ENCODE data around the gene CREB5. TPM values are rescaled to one million over a fixed set of nuclear protein-coding genes. Genes with fewer than 3 reads are reported as not detected.

Gene CREB5
- total and polyA plus RNA-seq, 10 donors = 0.88 to 56.8 (median 23.5) TPM

- DNase-seq = no peak
- 63 to 84% (median 71%) methylated on average over 3 of the region's 3 CpGs for WGBS, 5 donors
- Histone ChIP-seq H3K4me1 (no peaks in the 10 kb centered on the region), H3K27ac (no peak overlapping the region), H3K27me3 (replicated peaks in 1 of 7) (peaks cover 0 to 21% (median 0%) of the 10 kb centered on the region in 7 donors), H3K4me3 (no peak overlapping the region), H3K36me3 (no peaks in the 10 kb centered on the region), H3K9me3 (peaks cover 0 to 23% (median 15%) of the 10 kb centered on the region in 8 donors)
- TF ChIP-seq POLR2AphosphoS5 (IDR thresholded peaks at IDR 0.05) (no peak), POLR2A (IDR thresholded peaks at IDR 0.05) (no peak), CTCF (IDR thresholded peaks at IDR 0.05 in 8 of 11, conservative IDR thresholded peaks at IDR 0.05 in 3 of 11) (no peak)
- intact Hi-C loops (cut with DNase I; ENCODE audit: low total_unique reads) = no loop called here
These were observed 132.3 kb downstream of the CREB5 start for GRCh38 chr7:28544453-28545117.

DNA sequence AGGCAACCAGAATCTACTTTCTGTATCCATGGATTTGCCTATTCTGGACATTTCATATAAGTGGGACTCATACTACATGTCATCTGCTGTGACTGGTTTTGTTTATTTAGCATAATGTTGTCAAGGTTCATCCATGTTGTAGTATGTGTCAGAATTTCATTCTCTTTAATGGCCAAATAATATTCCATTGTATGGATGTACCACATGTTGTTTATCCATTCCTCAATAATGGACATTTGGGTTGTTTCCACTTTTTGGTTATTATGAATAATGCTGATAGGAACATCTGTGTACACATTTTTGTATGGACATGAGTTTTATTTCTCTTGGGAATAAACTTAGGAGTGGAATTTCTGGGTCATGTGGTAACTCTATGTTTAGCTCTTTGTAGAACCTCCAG, 133.7 kb downstream of the CREB5 start:
- no peak for TF ChIP-seq CTCF (IDR thresholded peaks at IDR 0.05 in 8 of 11, conservative IDR thresholded peaks at IDR 0.05 in 3 of 11)
- DNase-seq = no peak
- intact Hi-C loops (cut with DNase I; ENCODE audit: low total_unique reads) = no loop called here
- Histone ChIP-seq H3K4me1 (no peaks in the 10 kb centered on the region), H3K36me3 (no peaks in the 10 kb centered on the region), H3K27ac (no peak overlapping the region), H3K27me3 (replicated peaks in 1 of 7) (peaks cover 0 to 20% (median 0%) of the 10 kb centered on the region in 7 donors), H3K4me3 (no peak overlapping the region), H3K9me3 (peaks cover 0 to 23% (median 15%) of the 10 kb centered on the region in 8 donors)

DNA sequence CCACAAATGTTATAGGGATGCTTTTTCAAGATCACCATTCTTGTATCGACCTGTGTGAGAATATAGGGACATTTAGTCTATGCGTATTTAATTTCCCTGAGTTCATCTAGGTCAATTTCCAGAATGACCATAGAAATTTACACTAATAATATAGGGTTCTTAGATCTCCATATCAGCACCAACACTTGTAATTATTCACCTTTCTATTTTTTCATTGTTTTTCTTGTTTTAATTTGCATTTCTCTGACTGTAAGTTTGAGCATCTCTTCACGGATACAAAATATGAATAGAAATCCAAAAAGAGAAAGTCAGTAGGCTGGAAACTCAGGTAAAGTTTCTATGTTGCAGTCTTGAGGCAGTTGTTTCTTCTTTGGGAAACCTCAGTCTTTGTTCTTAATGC, 134.8 kb downstream of the CREB5 start:
- intact Hi-C loops (cut with DNase I; ENCODE audit: low total_unique reads) = no loop called here

More for the DNA sequence above, 134.8 kb downstream of the CREB5 start:
- Histone ChIP-seq H3K4me1 (no peaks in the 10 kb centered on the region), H3K27me3 (replicated peaks in 1 of 7) (peaks cover 0 to 14% (median 0%) of the 10 kb centered on the region in 7 donors), H3K36me3 (no peaks in the 10 kb centered on the region), H3K27ac (no peak overlapping the region), H3K9me3 (peaks cover 0 to 23% (median 15%) of the 10 kb centered on the region in 8 donors), H3K4me3 (no peak overlapping the region)
- no peak for TF ChIP-seq CTCF (IDR thresholded peaks at IDR 0.05 in 8 of 11, conservative IDR thresholded peaks at IDR 0.05 in 3 of 11)
- TF ChIP-seq POLR2A (IDR thresholded peaks at IDR 0.05) = no peak
- TF ChIP-seq POLR2AphosphoS5 (IDR thresholded peaks at IDR 0.05) = no peak
- 92 to 97% (median 95%) methylated on average over 3 of the region's 3 CpGs for WGBS, 5 donors
- no peak for DNase-seq

All from spleen (tissue), 11 donors.